ENCODE results near the gene STRADA.
"Not testable (repeated sequence)": the region's sequence is repeated elsewhere in the genome, so short reads cannot be mapped to it uniquely, and the experiment has no call there.

The STRADA gene

DNA sequence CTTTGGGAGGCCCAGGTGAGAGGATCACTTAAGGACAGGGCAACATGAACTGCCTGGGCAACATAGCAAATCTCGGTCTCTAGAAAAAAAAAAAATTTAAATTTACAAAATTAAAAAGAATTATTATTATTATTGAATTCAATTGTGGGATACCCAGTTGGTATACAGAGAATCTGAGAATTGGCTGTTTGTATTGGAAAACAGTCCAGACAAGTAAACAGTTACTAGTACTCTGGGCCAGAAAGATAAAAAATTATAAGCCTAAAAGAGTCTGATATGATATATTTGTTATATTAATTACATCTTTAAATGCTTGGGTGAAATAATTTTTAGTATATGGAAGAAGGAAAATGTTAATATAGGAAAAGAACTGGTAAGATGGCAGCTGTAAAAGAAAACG is 16.8 kb upstream of the STRADA start:
- DNase-seq, result no peak

DNA sequence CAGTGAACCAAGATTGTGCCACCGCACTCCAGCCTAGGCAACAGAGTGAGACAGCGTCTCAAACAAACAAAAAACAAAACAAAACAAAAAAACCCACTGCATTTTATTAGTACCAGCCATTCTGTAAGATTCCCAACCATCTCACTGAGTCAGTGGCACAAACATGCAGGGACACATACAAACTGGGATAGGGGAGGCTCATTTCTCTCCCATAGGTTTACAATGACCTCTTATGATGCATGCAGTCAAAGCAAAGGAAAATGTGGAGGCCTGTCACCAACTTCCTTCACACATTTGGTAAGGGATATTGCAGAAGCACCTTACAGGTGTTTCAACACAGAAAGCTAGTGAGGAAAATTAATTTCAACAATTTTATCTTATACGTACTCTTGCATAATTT is 12.4 kb upstream of the STRADA start:
- DNase-seq, result no peak

DNA sequence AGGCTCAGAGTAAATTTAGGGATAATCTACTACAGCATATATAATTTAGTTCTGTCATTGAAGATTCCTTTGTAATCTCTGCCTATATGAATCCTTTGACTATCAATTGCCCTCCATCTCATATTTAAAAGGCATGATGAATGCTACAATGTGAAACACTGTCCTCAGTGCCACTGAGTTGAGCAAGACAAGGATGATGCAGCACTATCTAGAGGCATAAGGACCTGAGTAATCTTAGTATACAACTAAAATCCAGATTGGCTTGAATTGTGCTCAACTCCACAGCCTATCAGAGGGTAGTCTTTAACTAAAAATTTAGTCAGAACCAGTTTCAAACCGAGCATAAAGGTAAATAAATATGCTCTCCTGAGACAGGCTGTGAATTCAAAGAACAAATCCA is 11.6 kb upstream of the STRADA start:
- no peak for DNase-seq

DNA sequence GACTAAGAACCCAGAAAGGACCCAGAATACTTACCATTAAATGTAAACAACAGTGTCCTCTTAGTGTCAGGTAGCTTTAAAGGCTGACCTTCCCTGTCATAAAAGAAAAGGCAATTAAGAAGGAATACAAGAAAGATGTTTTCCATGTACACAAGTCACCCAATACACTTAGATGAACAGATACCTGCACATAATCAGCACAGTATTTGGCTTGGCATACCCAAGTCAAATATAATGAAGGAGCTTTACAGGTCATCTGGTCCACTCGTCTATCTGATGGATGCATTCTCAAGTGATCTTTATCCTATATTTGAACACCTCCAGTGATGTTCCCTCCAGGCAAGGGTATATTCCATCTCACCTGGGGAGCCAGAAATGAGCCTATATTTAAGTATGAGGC is 11.1 kb upstream of the STRADA start:
- no peak for DNase-seq

DNA sequence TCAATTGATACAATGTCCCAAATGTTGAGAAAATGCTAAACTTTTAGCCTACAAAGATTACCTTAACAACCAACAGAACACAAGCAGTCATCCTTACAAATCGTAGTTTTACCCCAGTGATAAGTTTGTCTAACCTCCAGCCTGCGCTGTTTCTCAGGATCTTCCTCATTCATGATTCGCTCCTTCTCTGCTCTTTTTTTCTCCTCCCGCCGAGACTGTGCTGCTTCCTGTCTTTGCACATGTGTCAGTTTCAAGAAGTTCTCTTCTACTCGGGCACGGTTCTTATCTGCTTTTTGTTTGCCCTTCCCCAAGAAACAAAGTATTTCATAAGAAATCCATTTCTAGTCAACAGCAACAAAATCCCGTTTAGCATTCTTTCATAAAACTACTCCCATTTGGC is 10.2 kb upstream of the STRADA start:
- peak in 2 of 56 donors; percentile 1 to 15 for DNase-seq

- DNase-seq, result peak in 2 of 56 donors; percentile 39 to 44
Observed at GRCh38 chr17:63741143-63741407, 524 bp downstream of the STRADA start.

DNA sequence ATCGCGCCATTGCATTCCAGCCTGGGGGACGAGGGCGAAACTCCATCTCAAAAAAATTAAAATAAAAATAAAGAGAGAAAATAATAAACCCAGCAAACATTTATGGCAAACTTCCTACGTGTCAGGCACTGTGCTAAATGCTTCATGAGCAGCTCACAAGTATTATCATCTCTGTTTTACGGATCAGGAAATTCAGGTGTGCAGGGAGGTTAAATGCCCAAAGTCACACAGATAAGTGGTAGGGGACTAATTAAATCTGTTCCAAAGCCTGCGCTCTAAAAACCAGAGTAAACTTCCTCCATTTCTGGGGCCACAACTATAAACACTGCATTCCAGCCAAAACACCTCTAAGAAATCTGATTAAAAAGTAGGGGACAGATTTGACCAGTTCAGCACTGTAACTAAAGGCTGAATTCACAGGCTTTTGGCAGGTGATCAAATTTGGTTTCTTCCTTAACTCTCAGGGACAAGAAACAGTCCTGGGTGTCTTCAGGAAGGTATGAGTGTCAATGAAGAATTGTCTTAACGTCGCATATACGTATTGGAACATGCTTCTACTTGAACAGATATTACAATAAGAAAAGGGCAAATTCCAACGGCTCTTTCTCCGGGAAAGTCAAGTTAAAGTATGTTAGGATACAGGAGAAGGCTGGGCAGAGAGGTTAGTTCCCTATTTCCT is 996 bp downstream of the STRADA start:
- DNase-seq, result peak in 1 of 56 donors; percentile 37

GRCh38 chr17:63735691-63736090 is 5.9 kb downstream of the STRADA start:
- no peak for DNase-seq

GRCh38 chr17:63722403-63722802 is 19.2 kb downstream of the STRADA start:
- DNase-seq, result no peak

GRCh38 chr17:63720194-63720593 is 21.4 kb downstream of the STRADA start:
- not testable (repeated sequence) for DNase-seq

DNA sequence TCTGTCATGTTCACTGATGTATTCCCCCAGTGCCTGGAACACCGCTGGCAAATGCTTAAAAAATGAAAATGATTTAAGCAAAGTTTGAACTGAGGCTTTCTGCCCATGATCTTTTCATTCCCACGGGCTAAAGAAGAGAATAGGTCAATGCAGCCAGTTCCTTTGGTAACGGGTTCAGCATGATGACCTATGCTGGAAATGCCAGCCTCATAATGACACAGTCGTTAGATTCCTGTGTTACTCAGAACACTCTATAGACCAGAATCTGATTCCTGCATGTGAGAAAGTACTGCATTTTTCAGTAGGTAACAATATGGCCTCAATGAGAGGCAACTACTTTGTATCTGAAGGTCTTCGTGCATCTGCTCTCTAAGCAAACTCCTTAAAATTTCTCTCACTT is 22.6 kb downstream of the STRADA start:
- no peak for DNase-seq

GRCh38 chr17:63716426-63716825 is 25.2 kb downstream of the STRADA start:
- no peak for DNase-seq

DNA sequence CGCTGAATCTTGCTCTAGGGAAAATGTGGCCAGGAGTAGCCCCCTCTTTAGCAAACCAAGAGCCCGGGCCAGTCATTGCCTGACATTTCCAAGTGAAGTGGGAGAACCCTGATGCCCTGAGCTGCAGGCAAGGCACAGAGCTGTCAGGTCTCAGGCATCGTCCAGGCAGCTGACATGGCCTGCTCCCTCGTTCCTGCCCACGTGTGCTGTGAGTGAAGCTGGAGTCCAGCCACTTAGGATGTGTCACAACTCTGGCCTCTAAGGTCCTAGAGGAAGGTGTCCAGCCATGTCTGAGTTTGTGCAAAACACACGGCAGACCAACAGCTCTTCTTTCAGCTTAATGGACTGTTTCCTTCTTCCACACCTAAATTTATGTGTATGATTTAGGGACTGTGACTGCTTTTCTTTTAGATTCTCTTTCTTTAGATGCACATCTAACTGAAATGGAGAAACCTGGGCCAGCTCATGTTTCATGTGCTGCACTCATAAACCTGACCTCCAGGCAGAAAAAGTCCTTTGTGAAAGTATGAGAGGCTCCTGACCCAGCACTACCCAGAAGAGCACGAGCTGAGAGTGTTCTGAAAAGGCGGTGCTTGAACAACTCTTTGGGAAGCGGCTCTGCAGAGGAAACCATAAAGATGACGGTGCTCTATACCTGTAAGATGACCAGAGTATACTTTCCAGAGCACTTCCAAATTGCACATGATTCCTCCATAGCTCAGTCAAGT is 26.9 kb downstream of the STRADA start:
- DNase-seq, result no peak

DNA sequence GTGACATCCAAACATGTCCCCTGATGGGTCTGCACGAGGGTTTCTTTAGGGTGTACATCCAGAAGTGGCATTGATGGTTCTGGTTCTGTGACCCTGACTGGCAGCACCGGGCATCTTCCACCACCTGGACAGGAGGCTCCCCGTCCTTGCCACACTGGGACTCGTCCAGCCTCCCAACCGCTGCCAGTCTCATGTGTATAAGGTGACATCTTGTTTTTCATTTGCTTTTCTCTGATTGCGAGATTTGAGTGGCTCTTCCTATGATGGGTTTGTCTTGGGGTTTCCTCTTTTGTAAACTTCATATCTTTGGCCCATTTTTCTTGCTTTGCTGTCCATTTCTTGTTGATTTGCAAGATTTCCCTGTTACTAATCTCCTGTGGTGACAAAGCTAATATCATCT is 32.5 kb downstream of the STRADA start:
- DNase-seq, result no peak

- no peak for DNase-seq
Observed at GRCh38 chr17:63707151-63707550, 34.4 kb downstream of the STRADA start.

DNA sequence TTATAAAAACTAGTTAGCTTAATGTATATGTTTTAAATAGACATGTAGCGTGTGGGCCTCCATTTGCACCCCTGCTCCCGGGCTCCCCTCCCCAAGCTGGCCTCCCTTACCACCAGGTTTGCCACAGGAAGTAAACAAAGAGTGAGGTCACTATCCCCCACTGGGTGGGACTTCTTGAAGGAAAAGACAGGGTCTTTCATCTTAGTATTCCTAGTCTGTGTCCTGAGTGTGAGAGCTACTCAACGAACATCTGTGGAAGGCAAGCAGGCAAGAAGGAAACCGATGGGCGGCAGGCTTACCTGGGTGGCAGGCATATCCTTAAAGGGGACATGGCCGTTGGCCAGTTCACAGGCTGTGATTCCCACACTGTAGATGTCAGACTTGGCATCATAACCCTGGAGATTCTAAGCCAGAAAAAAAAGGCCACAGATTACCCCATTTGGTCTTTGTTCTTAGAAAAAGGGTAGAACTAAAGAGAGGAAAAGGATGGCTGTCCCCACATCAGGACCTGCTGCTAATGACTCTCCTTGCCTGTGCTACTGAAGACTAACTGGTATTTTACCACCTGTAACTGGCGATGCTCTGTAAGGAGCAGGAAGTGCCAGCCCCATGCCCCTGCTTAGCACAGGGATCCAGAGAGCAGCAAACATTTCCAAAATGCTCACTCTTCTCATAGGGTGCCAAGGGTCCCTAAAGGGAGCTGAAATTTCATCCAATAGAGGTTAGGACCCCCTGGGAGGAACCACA is 35.1 kb downstream of the STRADA start:
- DNase-seq, result no peak

GRCh38 chr17:63705657-63706056 is 35.9 kb downstream of the STRADA start:
- DNase-seq, result no peak

GRCh38 chr17:63704836-63705235 is 36.8 kb downstream of the STRADA start:
- no peak for DNase-seq

- DNase-seq, result no peak
Observed at GRCh38 chr17:63704259-63704576, 37.4 kb downstream of the STRADA start.

- DNase-seq, result no peak
Observed at GRCh38 chr17:63703556-63704258, 37.9 kb downstream of the STRADA start.

DNA sequence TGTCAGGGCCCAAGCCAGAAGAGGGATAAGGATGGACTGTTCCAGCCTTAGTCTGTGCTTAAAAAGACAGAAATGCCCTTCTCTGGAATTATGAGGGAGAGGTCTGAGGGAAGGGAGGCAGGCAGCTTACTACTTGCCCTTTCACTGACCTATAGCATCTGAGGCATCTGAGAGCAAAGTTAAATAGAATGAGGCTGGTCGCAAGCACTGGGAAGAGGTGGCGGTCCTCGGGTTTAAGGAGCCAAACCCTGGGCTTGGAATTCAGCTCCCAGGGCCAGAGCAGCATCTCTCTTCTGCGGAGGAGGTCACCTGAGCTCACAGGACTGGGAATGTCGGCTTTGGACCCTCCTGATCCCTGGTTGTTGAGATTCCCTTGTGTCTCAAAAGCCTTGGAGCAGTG is 38.6 kb downstream of the STRADA start:
- DNase-seq, result no peak

GRCh38 chr17:63702721-63703015 is 38.9 kb downstream of the STRADA start:
- DNase-seq, result no peak
